Adrenal gland (tissue), 12 donors: Measurements from ENCODE around the gene ARHGEF11. TPM values are rescaled to one million over a fixed set of nuclear protein-coding genes. Genes with fewer than 3 reads are reported as not detected.

Experiments used
- DNase-seq, 7 donors: peaks; one replicate each; pipeline ENCODE4 v3.0.0-alpha.2; 2019 to 2020
- H3K27ac ChIP-seq, 5 donors: fragments of 200-600 bp; sonication (generic) in 4 of 5; 1 replicate in 3 of 5; 2 replicates in 2 of 5; pipeline versions ENCODE4 v1.5.1 to v1.8.0; 2016 to 2020; ENCODE audit warnings: mild to moderate bottlenecking in 1 of 5
- H3K27me3 ChIP-seq: fragments of 200-600 bp; 2 replicates; pipeline ENCODE4 v1.8.0; 2021
- H3K36me3 ChIP-seq, 2 donors: fragments of 200-600 bp; replicated peaks in 1 of 2; 1 replicate in 1 of 2; 2 replicates in 1 of 2; pipeline versions ENCODE4 v1.5.1 to v1.8.0; 2018 to 2022
- H3K4me1 ChIP-seq, 2 donors: fragments of 200-600 bp; replicated peaks in 1 of 2; 1 replicate in 1 of 2; 2 replicates in 1 of 2; pipeline versions ENCODE4 v1.5.1 to v1.8.0; 2018 to 2021
- H3K4me3 ChIP-seq, 4 donors: fragments of 200-600 bp; sonication (generic) in 3 of 4; one replicate each; pipeline ENCODE4 v1.5.1; 2016 to 2018
- H3K9me3 ChIP-seq, 3 donors: fragments of 200-600 bp; sonication (generic) in 1 of 3; replicated peaks in 1 of 3; 1 replicate in 2 of 3; 2 replicates in 1 of 3; pipeline versions ENCODE4 v1.5.1 to v1.8.0; 2016 to 2021
- POLR2A ChIP-seq, 2 donors: fragments of 450-650 bp; IDR thresholded peaks; one replicate each; pipeline ENCODE4 v1.6.1; 2017; ENCODE audit warnings: antibody characterized with exemption in 2 of 2, mild to moderate bottlenecking in 2 of 2, moderate library complexity in 1 of 2
- WGBS, 4 donors: extraction: QIAGEN DNeasy Blood & Tissue Kit in 2 of 4; methylation state at CpG; one replicate each; pipeline versions ENCODE4 v1.1.5 to v1.1.7; 2013 to 2017; 5-methylcytosine and 5-hydroxymethylcytosine counted together
- intact Hi-C, 2 donors: fragments of 100-400 bp; cut with DNase I; formaldehyde crosslinking; loops; one replicate each; pipeline versions ENCODE4 v1.14.1 to v1.15.0; 2022 to 2023
- polyA plus RNA-seq, 3 donors: library from polyadenylated mRNA; stranded (reverse); fragments of 200-250 nt in 2 of 3; fragments of 350-450 nt in 1 of 3; fragmentation: Illumina TruSeq in 1 of 3; extraction: RNeasy Lipid Tissue Mini Kit (QIAGEN cat#74804) in 1 of 3; gene quantifications; one replicate each; pipeline ENCODE4 v1.2.3, GENCODE V29; 2013 to 2014
- total RNA-seq, 9 donors: library from RNA; depleted of rRNA in 4 of 9; stranded (reverse); fragments of >200 nt in 4 of 9; fragments of 120-200 nt in 1 of 9; fragmentation: NEBNext Ultra II Directional in 1 of 9; extraction: Animal tissue kit (Norgen Biotek cat#: 25700) in 1 of 9; gene quantifications; one replicate each; pipeline versions ENCODE4 v1.1.0 to v1.2.4, GENCODE V29; 2013 to 2023
- TF ChIP-seq, protein P1 (sequence below), 6 experiments: fragments of 450-650 bp in 4 of 6; fragments of 200-600 bp in 2 of 6; sonication (generic) in 1 of 6; IDR thresholded peaks; 1 replicate in 5 of 6; 2 replicates in 1 of 6; pipeline versions ENCODE4 v1.5.1 to v1.8.0; 2016 to 2021; ENCODE audit warnings: antibody characterized with exemption in 6 of 6, mild to moderate bottlenecking in 2 of 6, moderate library complexity in 1 of 6
- donor health status: healthy with polysubstance abuse.
- donor health status: Bipolar disorder and iron deficiency.
- donor health status: DM: yes; HTN: yes; CAD: no.
- donor health status: DM: no; HTN: no; CAD: no.
- donor health status: DM: no; HTN: no; CAD: no.
- donor health status: DM: yes; HTN: yes; CAD: no.

Gene ARHGEF11
- total and polyA plus RNA-seq, 12 donors = 14.2 to 69.2 (median 38.3) TPM

DNA sequence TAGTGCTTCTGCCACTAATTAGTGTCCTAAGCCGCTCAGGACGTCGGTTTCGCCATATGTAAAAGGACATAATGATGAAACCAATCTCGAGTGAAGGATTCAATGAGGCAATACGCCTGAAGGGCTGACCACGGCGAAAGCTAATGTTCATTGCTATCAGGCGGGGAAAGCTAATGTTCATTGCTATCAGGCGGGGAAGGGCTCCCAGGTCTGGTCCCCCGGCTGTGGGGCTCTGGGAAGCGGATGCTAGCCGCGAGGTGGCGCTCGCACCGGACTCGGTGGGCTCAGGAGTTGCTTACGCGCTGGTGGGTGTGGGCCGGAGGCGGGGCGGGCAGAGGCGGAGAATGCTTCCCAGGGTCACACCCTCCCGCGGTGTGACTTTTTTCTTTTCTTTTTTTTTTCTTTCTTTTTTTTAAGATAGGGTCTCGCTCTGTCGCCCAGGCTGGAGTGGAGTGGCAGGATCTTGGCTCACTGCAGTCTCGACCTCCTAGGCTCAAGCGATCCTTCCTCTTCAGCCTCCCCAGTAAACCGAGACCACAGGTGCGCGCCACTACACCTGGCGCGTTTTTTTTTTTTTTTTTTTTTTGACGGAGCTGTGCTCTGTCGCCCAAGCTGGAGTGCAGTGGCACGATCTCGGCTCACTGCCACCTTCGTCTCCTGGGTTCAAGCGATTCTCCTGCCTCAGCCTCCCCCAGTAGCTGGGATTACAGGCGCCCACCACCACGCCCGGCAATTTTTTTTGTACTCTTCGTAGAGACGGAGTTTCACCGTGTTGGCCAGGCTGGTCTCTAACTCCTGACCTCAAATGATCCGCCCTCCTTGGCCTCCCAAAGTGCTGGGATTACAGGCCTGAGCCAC, 153.1 kb downstream of the ARHGEF11 start:
- Histone ChIP-seq H3K27me3 (peaks cover 8% of the 10 kb centered on the region), H3K36me3 (no peaks in the 10 kb centered on the region), H3K4me3 (peak overlapping the region in 1 of 4 donors; percentile 52), H3K9me3 (no peaks in the 10 kb centered on the region), H3K27ac (peak overlapping the region in 4 of 5 donors; percentile 54 to 89 (median 79)), H3K4me1 (peaks cover 0 to 28% of the 10 kb centered on the region in 2 donors)
- WGBS, 4 donors = 4 to 10% (median 6%) methylated on average over 43 to 48 of the region's 48 CpGs
- intact Hi-C loops = no loop called here
- TF ChIP-seq, protein P1, sequence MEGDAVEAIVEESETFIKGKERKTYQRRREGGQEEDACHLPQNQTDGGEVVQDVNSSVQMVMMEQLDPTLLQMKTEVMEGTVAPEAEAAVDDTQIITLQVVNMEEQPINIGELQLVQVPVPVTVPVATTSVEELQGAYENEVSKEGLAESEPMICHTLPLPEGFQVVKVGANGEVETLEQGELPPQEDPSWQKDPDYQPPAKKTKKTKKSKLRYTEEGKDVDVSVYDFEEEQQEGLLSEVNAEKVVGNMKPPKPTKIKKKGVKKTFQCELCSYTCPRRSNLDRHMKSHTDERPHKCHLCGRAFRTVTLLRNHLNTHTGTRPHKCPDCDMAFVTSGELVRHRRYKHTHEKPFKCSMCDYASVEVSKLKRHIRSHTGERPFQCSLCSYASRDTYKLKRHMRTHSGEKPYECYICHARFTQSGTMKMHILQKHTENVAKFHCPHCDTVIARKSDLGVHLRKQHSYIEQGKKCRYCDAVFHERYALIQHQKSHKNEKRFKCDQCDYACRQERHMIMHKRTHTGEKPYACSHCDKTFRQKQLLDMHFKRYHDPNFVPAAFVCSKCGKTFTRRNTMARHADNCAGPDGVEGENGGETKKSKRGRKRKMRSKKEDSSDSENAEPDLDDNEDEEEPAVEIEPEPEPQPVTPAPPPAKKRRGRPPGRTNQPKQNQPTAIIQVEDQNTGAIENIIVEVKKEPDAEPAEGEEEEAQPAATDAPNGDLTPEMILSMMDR (IDR thresholded peaks at IDR 0.05) = peak; percentile 77 to 89 (median 82)
- no peak for TF ChIP-seq POLR2A (IDR thresholded peaks at IDR 0.05)
- DNase-seq = peak; percentile 85 to 96 (median 92)

DNA sequence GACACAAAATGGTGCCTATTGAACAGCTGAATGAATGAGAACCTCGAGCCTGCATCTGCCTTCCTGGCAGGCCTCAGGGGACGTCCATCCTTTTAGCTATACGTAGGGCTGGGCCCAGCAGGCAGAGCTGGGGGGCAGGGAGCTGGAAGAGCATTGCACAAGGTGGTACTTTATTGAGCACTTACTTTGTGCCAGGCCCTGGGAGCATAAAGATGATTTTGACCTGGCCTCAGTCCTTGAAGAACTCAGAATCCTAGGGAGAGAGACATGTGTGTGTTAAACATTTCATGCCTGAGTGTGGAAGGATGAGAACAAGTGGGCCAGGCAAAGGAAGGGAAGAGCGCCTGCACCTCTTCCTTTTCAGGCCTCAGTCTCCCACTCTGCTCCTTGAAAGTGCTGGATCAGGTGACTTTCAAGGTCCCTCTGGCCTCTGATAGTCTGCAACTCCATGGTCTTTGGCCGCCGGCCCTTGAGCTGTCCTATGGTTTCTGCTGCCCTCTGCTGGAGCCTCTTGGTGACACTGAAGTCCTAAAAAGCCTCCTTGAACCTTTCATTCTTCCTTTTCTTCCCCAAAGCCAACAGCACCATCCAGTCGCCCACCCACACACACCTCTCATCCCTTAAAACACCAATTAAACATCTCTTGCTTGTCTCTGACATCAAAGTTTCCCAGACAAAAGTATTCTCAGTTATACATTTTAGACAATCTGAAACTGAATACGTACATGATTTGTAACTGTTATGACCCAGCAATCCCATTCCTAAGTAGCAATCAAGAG, 155.6 kb downstream of the ARHGEF11 start:
- H3K4me1 ChIP-seq = peaks cover 0 to 15% of the 10 kb centered on the region in 2 donors
- intact Hi-C loops = loop anchor here in 1 of 2 donors (5.0 kb wide), 1 partner anchor 48 kb away; no protein-coding TSS in a partner anchor
- no peak overlapping the region for H3K4me3 ChIP-seq
- peaks cover 8% of the 10 kb centered on the region for H3K27me3 ChIP-seq
- H3K9me3 ChIP-seq = no peaks in the 10 kb centered on the region
- no peaks in the 10 kb centered on the region for H3K36me3 ChIP-seq
- H3K27ac ChIP-seq = no peak overlapping the region
- peak; percentile 71 to 95 (median 87) for DNase-seq
- WGBS, 4 donors = 38 to 45% (median 43%) methylated on average over 8 of the region's 8 CpGs
- TF ChIP-seq, protein P1 (IDR thresholded peaks at IDR 0.05) = peak; percentile 41 to 86 (median 80)
- no peak for TF ChIP-seq POLR2A (IDR thresholded peaks at IDR 0.05)

- no peaks in the 10 kb centered on the region for H3K27me3 ChIP-seq
- intact Hi-C loops = loop anchor here in 1 of 2 donors (5.0 kb wide), 1 partner anchor 45 kb away; no protein-coding TSS in a partner anchor
- DNase-seq = no peak
- TF ChIP-seq, protein P1 (IDR thresholded peaks at IDR 0.05) = no peak
- TF ChIP-seq POLR2A (IDR thresholded peaks at IDR 0.05) = no peak
- H3K9me3 ChIP-seq = no peaks in the 10 kb centered on the region
- H3K36me3 ChIP-seq = no peaks in the 10 kb centered on the region
- peaks cover 0 to 9% of the 10 kb centered on the region in 2 donors for H3K4me1 ChIP-seq
- WGBS, 4 donors = 30 to 42% (median 41%) methylated on average over 5 to 6 of the region's 6 CpGs
- no peak overlapping the region for H3K27ac ChIP-seq
- H3K4me3 ChIP-seq = no peak overlapping the region
These were observed 157.8 kb downstream of the ARHGEF11 start for GRCh38 chr1:156887734-156888133.

GRCh38 chr1:156887317-156887716, 158.2 kb downstream of the ARHGEF11 start:
- intact Hi-C loops = loop anchor here in 1 of 2 donors (5.0 kb wide), 1 partner anchor 45 kb away; no protein-coding TSS in a partner anchor
- TF ChIP-seq, protein P1 (IDR thresholded peaks at IDR 0.05) = no peak
- TF ChIP-seq POLR2A (IDR thresholded peaks at IDR 0.05) = no peak

More at GRCh38 chr1:156887317-156887716, 158.2 kb downstream of the ARHGEF11 start:
- Histone ChIP-seq H3K27me3 (no peaks in the 10 kb centered on the region), H3K4me1 (peaks cover 0 to 6% of the 10 kb centered on the region in 2 donors), H3K36me3 (no peaks in the 10 kb centered on the region), H3K9me3 (no peaks in the 10 kb centered on the region), H3K4me3 (no peak overlapping the region), H3K27ac (no peak overlapping the region)
- WGBS, 4 donors = 5 to 40% (median 22%) methylated on average over 2 to 3 of the region's 3 CpGs
- DNase-seq = no peak
